HG03565 (cell line): ENCODE measurements around the gene GPC6.

Source experiments
- ATAC-seq: cut with Tn5 transposase; IDR thresholded peaks from one replicate; pipeline ENCODE4 v1.9.1; 2021; ENCODE audit warnings: mild to moderate bottlenecking, moderate library complexity; ENCODE audit not compliant: unreplicated experiment

The GPC6 gene

DNA sequence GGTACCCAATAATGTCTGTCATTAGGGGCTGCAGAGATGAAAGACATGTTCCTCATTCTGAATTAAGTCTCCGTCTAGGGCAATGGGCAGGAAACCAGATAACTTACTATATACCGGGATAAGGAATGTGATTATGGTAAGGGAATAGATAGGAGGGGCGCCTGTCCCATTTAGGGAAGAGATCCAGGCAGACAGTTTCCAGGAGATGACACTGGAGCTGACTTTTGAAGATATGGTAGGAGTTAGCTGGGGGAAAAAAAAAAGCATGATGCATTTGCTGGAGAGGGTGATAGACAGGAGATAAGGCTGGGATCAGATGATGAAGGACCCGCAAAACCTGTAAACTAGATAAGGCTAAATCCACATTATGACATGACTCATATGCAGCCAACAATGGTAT lies 912.2 kb downstream of the GPC6 start:
- no peak for ATAC-seq

GRCh38 chr13:94139393-94139995 lies 912.9 kb downstream of the GPC6 start:
- ATAC-seq = no peak

- ATAC-seq = no peak
Measured at GRCh38 chr13:94140027-94140426, 913.4 kb downstream of the GPC6 start.

DNA sequence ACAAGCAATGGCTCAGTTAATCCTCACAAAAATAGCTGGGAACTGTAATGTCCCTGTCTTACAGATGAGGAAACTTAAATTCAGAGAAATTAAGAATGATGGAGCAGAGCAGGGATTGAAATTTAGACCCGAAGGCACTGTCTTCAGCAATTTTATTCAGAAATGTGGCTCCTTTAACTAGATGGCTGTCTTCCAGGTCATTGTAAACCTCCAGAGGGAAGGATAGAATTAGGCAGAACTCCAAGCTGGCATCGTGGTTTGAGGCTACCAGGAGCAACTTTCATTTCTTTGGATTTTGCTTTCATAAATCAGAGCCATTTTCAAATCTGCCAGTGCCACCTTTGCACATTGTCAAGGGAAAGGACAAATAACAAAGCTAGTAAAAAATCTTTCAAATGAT lies 913.9 kb downstream of the GPC6 start:
- ATAC-seq = no peak

DNA sequence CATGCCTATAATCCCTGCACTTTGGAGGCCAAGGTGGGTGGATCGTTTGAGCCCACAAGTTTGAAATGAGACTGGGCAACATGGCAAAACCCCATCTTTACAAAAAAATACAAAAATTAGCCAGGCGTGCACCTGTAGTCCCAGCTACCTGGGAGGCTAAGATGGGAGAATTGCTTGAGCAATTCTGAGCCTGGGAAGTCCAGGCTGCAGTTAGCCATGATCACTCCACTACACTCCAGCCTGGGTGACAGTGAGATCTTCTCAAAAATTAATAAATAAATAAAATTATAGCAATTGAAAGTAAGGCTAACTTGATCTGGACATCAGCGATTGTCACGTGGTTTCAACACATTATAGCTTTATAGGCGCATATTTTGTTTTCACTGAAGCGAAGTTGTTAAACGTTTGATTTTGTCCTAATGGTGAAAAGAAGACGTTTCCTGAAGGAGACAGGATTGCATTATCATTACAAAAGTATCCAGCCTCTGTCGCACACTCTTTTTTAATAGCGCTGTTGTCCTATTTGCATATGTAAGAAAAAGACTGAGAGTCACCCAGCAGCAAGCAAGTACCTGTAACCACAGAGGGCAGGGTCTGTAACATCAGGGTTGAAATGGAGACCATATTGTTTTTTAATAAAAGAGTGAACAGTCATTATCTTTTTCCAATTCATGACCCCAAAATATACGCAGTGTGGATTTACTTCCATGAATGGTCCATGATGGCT lies 917.2 kb downstream of the GPC6 start:
- ATAC-seq = no peak

DNA sequence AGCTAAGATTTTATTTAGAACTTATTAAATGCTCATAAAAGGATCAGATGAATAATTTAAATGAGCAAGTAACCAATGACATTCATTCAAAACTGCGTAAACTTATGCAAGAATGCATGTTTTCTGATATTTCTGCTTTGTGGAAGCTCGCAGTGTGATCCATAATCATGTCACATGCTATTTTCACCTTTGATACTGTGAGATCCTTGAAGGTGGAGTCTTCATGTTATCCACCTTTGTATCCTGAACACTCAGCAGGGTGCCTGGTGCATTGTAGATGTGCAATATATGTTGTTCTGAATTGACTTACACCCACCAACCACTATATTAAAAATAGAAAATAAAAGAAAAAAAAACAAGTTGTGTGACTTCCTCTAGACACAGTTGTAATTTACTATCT lies 919.4 kb downstream of the GPC6 start:
- ATAC-seq = no peak

GRCh38 chr13:94153586-94153985 lies 927.0 kb downstream of the GPC6 start:
- no peak for ATAC-seq

GRCh38 chr13:94154367-94154766 lies 927.8 kb downstream of the GPC6 start:
- no peak for ATAC-seq

- ATAC-seq = no peak
Measured at GRCh38 chr13:94157705-94158218, 931.2 kb downstream of the GPC6 start.

DNA sequence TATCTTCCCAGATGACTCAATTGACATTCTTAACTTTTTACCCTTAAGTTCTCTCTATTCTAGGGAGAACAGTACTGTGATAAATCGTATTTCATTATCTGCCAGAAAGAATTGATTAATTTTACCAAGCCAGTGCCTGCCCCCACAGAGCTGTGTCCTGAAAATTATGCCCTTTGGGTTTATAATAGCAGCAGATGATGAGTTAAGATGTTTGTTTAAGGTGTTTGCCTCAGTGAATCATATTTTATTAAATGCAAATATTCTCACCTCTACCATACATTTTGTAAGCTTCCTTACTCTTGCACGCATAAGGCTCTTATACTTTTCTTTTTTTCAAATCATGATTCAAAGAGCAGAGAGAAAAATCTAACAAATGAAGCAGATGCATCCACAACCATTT lies 934.3 kb downstream of the GPC6 start:
- ATAC-seq = no peak

DNA sequence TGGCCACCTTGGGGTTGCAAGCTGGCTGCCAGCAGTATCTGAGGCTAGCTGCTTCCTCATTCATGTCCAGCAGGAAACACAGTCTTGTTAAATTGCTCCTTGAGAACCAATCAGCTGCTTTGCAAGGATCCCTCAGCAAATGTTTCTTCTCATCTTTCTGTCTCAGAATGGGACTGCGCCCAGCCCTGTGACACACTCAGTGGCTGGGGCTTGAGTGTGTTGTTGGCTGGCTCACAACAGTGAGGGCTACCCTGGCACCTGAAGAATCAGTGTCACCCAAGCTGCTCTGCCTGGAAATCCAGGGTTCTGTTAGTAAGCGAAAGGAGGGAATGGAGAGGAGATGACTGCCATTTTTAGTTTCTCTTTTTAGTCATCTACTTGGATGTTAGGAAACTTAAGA lies 935.7 kb downstream of the GPC6 start:
- ATAC-seq = no peak

DNA sequence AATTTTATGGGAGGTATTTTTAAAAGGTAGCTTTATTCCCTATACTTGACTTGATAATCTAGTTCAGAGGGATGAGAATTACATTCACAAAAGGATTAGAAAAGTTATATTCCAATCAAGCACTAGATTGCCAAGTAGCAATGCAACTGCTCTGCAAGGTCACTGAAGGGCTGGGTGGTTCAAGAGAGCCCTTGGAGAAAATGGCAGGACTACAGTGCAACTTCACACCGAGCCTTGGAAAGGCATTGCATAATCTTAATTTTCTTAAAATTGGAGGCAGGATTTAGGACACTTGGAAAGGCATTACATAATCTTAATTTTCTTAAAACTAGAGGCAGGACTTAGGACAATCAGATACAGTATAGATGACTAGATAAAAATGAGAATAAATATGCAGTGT lies 936.9 kb downstream of the GPC6 start:
- ATAC-seq = no peak

DNA sequence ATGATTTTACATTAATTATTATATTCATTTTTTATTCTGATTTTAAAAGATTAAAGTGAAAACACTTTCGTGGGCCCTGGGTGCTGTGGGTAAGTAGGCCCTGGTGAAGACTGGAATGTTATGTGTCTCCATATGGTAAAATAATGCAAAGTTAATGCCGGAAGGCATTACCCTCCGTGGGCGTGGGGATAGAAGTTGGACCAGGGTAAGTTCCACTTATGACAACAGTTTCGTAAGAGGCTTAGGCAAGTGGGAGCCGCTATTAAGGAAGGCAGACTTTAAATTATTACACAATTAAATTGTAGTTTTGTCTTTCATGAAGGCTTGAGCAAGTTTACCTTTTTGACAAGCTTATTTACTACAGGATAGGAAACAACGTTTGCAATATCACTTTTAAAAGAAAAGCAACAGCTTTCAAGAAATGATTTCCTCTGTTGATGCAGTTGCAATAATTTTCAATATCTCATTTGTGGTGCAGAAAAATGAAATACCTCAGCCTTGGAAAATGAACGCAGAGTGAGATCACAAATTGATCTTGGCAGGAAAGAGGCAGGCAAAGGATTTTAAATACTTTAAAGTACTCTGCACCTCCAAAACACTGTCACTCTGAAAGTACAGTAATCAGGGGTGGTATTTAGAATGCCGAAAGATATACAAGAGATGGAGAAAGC lies 942.3 kb downstream of the GPC6 start:
- ATAC-seq = no peak

GRCh38 chr13:94169454-94170144 lies 943.0 kb downstream of the GPC6 start:
- no peak for ATAC-seq

DNA sequence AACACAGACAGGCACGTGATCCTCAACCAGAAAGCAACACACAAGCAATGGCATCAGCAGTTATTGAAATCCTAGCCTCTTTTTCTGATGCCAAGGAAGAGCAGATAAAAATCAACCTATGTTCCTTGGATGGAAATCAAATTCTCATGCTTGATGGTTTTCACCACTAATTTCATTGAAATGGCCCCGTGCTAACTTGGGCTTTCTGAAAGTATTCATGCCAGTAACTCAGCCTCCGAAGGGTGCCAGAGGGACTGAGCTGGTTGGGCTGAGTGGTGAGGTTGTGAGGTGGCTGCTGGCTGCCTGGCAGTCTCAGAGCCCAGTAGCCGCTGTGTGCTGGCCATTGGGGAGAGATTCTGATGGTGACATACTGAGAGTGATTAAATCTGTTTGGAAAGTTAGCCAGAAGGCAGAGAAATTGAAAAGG lies 943.6 kb downstream of the GPC6 start:
- ATAC-seq = no peak

- no peak for ATAC-seq
Measured at GRCh38 chr13:94172416-94172815, 945.8 kb downstream of the GPC6 start.

GRCh38 chr13:94173312-94173854 lies 946.8 kb downstream of the GPC6 start:
- no peak for ATAC-seq

DNA sequence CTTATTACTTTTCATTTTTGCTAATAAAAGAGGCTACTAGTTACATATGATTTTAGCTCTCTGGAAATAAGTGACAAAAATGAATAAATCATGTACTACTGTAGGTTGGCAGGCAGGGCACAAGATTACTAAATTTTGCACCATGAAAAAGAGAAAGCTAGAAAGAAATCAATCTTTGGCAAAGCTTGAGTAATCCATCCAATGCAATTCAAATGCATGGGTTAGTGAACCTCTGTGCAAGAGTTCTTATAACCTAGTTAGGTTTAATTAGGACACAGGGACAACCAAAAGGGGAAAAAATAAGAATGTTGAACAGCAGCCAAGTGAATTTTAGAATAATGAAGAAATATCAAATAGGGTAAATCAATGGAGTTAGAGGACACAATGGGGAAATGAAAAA lies 947.4 kb downstream of the GPC6 start:
- no peak for ATAC-seq

- no peak for ATAC-seq
Measured at GRCh38 chr13:94175076-94175475, 948.5 kb downstream of the GPC6 start.

- no peak for ATAC-seq
Measured at GRCh38 chr13:94176561-94176960, 950.0 kb downstream of the GPC6 start.

DNA sequence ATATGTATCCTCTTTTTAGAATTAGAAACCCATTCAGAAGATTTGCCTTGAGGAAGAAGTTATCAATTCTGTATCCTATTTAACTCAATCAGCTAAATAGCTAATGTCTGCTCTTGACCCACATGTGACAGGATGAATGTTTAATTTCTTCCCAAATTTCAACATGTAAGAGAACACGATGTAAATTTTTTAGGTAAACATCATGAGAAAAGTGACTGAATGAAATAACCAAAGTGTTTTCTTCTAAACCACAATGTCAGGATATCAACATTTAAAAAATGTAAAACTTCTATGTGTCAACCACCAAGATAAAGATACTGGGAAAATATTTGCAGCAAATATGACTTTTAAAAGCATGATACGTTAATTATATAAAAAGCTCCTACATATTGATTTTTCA lies 950.4 kb downstream of the GPC6 start:
- ATAC-seq = no peak
